Measurements from ENCODE around the gene ZNF560. TPM values are rescaled to one million over a fixed set of nuclear protein-coding genes. Genes with fewer than 3 reads are reported as not detected.

ZNF560 gene
- total and polyA plus RNA-seq, 10 of the 15 experiments (the other 5 are each of a cell fraction or from before 2014, with no cell fraction given): 0.03 to 0.16 (median 0.10) TPM; not detected in 4

DNA sequence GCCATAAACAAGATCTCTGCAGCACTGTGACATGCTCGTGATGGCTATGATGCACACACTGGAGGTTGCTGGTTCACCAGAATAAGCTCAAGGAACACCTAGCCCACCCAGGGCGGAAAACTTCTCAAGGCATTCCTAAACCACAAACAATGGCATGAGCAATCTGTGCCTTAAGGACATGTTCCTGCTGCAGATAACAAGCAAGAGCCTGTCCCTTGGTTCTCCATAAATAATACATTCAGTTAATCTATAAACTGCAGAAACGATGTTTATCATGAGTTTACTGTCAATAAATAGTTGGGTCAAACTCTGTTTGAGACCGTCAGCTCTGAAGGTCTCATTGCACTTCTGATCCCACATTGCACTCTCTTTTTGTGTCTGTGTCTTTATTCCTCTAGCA, 44.5 kb downstream of the ZNF560 start:
- SMC1A ChIA-PET (ENCODE audit: uncharacterized antibody, unreplicated experiment): no interaction called here
- H3K36me3 ChIP-seq (ENCODE audit: control insufficient read depth in 2 of 2, insufficient read depth in 2 of 2, low read length in 1 of 2): no peaks in the 10 kb centered on the region
- FAIRE-seq (no peak), ATAC-seq (no peak), DNase-seq (ENCODE audit: low read depth, low spot score) (no peak)
- 33% methylated on average over 4 of the region's 4 CpGs for WGBS (ENCODE audit: insufficient coverage, insufficient replicate concordance, low lambda C conversion rate, missing lambda C conversion rate)
- intact Hi-C loops (cut with micrococcal nuclease; ENCODE audit: unreplicated experiment): no loop called here
- no peaks in the 10 kb centered on the region for H3K79me2 ChIP-seq (ENCODE audit: control insufficient read depth, insufficient read depth, low read length)
- no peaks in the 10 kb centered on the region; the same call in 2 of the 3 replicates for H3K9me3 ChIP-seq (replicated peaks; ENCODE audit: control insufficient read depth, insufficient read depth, low read length)
- no peak overlapping the region for H3K4me3 ChIP-seq
- CTCF ChIA-PET: no interaction called here
- H2AFZ ChIP-seq (ENCODE audit: control insufficient read depth, low read depth, low read length): no peak overlapping the region
- no peaks in the 10 kb centered on the region for H4K20me1 ChIP-seq (ENCODE audit: control insufficient read depth, insufficient read depth)
- RAD21 ChIA-PET (ENCODE audit: unreplicated experiment): no interaction called here
- no peak overlapping the region for H3K27ac ChIP-seq (ENCODE audit: control insufficient read depth, insufficient read depth)
- no peaks in the 10 kb centered on the region for H3K4me1 ChIP-seq (ENCODE audit: control insufficient read depth, insufficient read depth, low read length)
- TF ChIP-seq, protein P1, sequence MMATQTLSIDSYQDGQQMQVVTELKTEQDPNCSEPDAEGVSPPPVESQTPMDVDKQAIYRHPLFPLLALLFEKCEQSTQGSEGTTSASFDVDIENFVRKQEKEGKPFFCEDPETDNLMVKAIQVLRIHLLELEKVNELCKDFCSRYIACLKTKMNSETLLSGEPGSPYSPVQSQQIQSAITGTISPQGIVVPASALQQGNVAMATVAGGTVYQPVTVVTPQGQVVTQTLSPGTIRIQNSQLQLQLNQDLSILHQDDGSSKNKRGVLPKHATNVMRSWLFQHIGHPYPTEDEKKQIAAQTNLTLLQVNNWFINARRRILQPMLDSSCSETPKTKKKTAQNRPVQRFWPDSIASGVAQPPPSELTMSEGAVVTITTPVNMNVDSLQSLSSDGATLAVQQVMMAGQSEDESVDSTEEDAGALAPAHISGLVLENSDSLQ (IDR thresholded peaks at IDR 0.05): no peak
- TF ChIP-seq TCF12 (IDR thresholded peaks at IDR 0.05; ENCODE audit: low read depth, low read length): no peak
- TF ChIP-seq POLR2A (IDR thresholded peaks at IDR 0.05; ENCODE audit: low read depth, low read length): no peak
- no peak for TF ChIP-seq NR2F1 (conservative IDR thresholded peaks at IDR 0.05)
- TF ChIP-seq, protein P2, sequence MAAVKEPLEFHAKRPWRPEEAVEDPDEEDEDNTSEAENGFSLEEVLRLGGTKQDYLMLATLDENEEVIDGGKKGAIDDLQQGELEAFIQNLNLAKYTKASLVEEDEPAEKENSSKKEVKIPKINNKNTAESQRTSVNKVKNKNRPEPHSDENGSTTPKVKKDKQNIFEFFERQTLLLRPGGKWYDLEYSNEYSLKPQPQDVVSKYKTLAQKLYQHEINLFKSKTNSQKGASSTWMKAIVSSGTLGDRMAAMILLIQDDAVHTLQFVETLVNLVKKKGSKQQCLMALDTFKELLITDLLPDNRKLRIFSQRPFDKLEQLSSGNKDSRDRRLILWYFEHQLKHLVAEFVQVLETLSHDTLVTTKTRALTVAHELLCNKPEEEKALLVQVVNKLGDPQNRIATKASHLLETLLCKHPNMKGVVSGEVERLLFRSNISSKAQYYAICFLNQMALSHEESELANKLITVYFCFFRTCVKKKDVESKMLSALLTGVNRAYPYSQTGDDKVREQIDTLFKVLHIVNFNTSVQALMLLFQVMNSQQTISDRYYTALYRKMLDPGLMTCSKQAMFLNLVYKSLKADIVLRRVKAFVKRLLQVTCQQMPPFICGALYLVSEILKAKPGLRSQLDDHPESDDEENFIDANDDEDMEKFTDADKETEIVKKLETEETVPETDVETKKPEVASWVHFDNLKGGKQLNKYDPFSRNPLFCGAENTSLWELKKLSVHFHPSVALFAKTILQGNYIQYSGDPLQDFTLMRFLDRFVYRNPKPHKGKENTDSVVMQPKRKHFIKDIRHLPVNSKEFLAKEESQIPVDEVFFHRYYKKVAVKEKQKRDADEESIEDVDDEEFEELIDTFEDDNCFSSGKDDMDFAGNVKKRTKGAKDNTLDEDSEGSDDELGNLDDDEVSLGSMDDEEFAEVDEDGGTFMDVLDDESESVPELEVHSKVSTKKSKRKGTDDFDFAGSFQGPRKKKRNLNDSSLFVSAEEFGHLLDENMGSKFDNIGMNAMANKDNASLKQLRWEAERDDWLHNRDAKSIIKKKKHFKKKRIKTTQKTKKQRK (IDR thresholded peaks at IDR 0.05; ENCODE audit: low read depth, low read length): no peak
- TF ChIP-seq NR2C2 (IDR thresholded peaks at IDR 0.05; ENCODE audit: borderline replicate concordance, control insufficient read depth, insufficient read length, low read depth): no peak
- TF ChIP-seq, protein P3, sequence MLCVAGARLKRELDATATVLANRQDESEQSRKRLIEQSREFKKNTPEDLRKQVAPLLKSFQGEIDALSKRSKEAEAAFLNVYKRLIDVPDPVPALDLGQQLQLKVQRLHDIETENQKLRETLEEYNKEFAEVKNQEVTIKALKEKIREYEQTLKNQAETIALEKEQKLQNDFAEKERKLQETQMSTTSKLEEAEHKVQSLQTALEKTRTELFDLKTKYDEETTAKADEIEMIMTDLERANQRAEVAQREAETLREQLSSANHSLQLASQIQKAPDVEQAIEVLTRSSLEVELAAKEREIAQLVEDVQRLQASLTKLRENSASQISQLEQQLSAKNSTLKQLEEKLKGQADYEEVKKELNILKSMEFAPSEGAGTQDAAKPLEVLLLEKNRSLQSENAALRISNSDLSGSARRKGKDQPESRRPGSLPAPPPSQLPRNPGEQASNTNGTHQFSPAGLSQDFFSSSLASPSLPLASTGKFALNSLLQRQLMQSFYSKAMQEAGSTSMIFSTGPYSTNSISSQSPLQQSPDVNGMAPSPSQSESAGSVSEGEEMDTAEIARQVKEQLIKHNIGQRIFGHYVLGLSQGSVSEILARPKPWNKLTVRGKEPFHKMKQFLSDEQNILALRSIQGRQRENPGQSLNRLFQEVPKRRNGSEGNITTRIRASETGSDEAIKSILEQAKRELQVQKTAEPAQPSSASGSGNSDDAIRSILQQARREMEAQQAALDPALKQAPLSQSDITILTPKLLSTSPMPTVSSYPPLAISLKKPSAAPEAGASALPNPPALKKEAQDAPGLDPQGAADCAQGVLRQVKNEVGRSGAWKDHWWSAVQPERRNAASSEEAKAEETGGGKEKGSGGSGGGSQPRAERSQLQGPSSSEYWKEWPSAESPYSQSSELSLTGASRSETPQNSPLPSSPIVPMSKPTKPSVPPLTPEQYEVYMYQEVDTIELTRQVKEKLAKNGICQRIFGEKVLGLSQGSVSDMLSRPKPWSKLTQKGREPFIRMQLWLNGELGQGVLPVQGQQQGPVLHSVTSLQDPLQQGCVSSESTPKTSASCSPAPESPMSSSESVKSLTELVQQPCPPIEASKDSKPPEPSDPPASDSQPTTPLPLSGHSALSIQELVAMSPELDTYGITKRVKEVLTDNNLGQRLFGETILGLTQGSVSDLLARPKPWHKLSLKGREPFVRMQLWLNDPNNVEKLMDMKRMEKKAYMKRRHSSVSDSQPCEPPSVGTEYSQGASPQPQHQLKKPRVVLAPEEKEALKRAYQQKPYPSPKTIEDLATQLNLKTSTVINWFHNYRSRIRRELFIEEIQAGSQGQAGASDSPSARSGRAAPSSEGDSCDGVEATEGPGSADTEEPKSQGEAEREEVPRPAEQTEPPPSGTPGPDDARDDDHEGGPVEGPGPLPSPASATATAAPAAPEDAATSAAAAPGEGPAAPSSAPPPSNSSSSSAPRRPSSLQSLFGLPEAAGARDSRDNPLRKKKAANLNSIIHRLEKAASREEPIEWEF (IDR thresholded peaks at IDR 0.05; ENCODE audit: insufficient replicate concordance, low read depth, low read length): no peak
- no peak for TF ChIP-seq CBX5 (IDR thresholded peaks at IDR 0.05; ENCODE audit: low read depth)
- no peak for TF ChIP-seq RCOR1 (conservative IDR thresholded peaks at IDR 0.05; ENCODE audit: low read depth, low read length)
- TF ChIP-seq SPI1 (IDR thresholded peaks at IDR 0.05; ENCODE audit: borderline replicate concordance, insufficient read depth, low read depth, low read length): no peak
- no peak for TF ChIP-seq RAD21 (IDR thresholded peaks at IDR 0.05; ENCODE audit: insufficient read depth, low read depth, low read length)
- TF ChIP-seq RELA (IDR thresholded peaks at IDR 0.05; ENCODE audit: borderline replicate concordance, partially characterized antibody): no peak
- no peak for TF ChIP-seq GABPA (IDR thresholded peaks at IDR 0.05; ENCODE audit: low read depth)
- TF ChIP-seq, protein P4, sequence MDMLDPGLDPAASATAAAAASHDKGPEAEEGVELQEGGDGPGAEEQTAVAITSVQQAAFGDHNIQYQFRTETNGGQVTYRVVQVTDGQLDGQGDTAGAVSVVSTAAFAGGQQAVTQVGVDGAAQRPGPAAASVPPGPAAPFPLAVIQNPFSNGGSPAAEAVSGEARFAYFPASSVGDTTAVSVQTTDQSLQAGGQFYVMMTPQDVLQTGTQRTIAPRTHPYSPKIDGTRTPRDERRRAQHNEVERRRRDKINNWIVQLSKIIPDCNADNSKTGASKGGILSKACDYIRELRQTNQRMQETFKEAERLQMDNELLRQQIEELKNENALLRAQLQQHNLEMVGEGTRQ (IDR thresholded peaks at IDR 0.05; ENCODE audit: borderline replicate concordance, low read depth, low read length): no peak
- POLR2A ChIA-PET: no interaction called here
- H3K4me2 ChIP-seq (ENCODE audit: control insufficient read depth, insufficient read depth): no peak overlapping the region
- no TSS peak for BruUV-seq (replicated peaks)
- in situ Hi-C loops (cut with MboI): no loop called here
- H3K9ac ChIP-seq (ENCODE audit: control insufficient read depth, insufficient read depth, low read length): no peak overlapping the region
- H3K27me3 ChIP-seq (replicated peaks in 1 of 2; ENCODE audit: control insufficient read depth in 2 of 2, insufficient read depth in 2 of 2, low read length in 1 of 2): no peaks in the 10 kb centered on the region

Measured in GM12878 (cell line).